GM18870 (cell line): ENCODE measurements around the gene CNDP2.
"Not testable (repeated sequence)": the region's sequence is repeated elsewhere in the genome, so short reads cannot be mapped to it uniquely, and the experiment has no call there.

Experiments
- ATAC-seq: cut with Tn5 transposase; IDR thresholded peaks from one replicate; pipeline ENCODE4 v1.9.1; 2021; ENCODE audit warnings: moderate library complexity; ENCODE audit not compliant: unreplicated experiment

CNDP2 gene

GRCh38 chr18:74563999-74564398 is 67.8 kb downstream of the CNDP2 start:
- ATAC-seq: no peak

GRCh38 chr18:74565164-74565563 is 69.0 kb downstream of the CNDP2 start:
- ATAC-seq: not testable (repeated sequence)

GRCh38 chr18:74565993-74566392 is 69.8 kb downstream of the CNDP2 start:
- not testable (repeated sequence) for ATAC-seq

GRCh38 chr18:74567822-74568221 is 71.7 kb downstream of the CNDP2 start:
- ATAC-seq: no peak

- no peak for ATAC-seq
Observed at GRCh38 chr18:74569401-74569800, 73.2 kb downstream of the CNDP2 start.

GRCh38 chr18:74570266-74570665 is 74.1 kb downstream of the CNDP2 start:
- ATAC-seq: no peak

GRCh38 chr18:74571895-74572680 is 75.9 kb downstream of the CNDP2 start:
- ATAC-seq: no peak

- no peak for ATAC-seq
Observed at GRCh38 chr18:74573053-74573452, 76.9 kb downstream of the CNDP2 start.
